Tibial nerve (tissue), 4 donors: Measurements from ENCODE around the gene DLG5. TPM values are rescaled to one million over a fixed set of nuclear protein-coding genes. Genes with fewer than 3 reads are reported as not detected.

Source experiments
- DNase-seq, 2 donors: peaks; one replicate each; pipeline ENCODE4 v3.0.0-alpha.2; 2019; ENCODE audit warnings: low spot score in 2 of 2
- H3K27ac ChIP-seq, 4 donors: fragments of 200-600 bp; sonication (generic) in 3 of 4; one replicate each; pipeline ENCODE4 v1.5.1; 2017 to 2019; ENCODE audit warnings: mild to moderate bottlenecking in 1 of 4
- H3K27me3 ChIP-seq, 2 donors: fragments of 200-600 bp; sonication (generic) in 1 of 2; one replicate each; pipeline versions ENCODE4 v1.5.1 to v1.6.0; 2017 to 2019
- H3K36me3 ChIP-seq, 3 donors: fragments of 200-600 bp; sonication (generic); one replicate each; pipeline ENCODE4 v1.5.1; 2018 to 2019
- H3K4me1 ChIP-seq, 4 donors: fragments of 200-600 bp; sonication (generic) in 3 of 4; one replicate each; pipeline ENCODE4 v1.5.1; 2017 to 2019
- H3K4me3 ChIP-seq, 4 donors: fragments of 200-600 bp; sonication (generic) in 3 of 4; one replicate each; pipeline ENCODE4 v1.5.1; 2017 to 2019; ENCODE audit warnings: mild to moderate bottlenecking in 1 of 4, moderate library complexity in 1 of 4
- H3K9me3 ChIP-seq, 4 donors: fragments of 200-600 bp; sonication (generic) in 3 of 4; one replicate each; pipeline ENCODE4 v1.5.1; 2017 to 2019
- CTCF ChIP-seq, 5 experiments: fragments of 200-600 bp in 3 of 5; fragments of 450-650 bp in 2 of 5; sonication (generic) in 3 of 5; IDR thresholded peaks; one replicate each; pipeline ENCODE4 v1.5.1; 2016 to 2019; ENCODE audit warnings: antibody characterized with exemption in 5 of 5, mild to moderate bottlenecking in 3 of 5, moderate library complexity in 2 of 5
- EP300 ChIP-seq, 2 donors: sonication (generic); formaldehyde crosslinking; IDR thresholded peaks; one replicate each; pipeline ENCODE4 v1.6.1; 2017; ENCODE audit warnings: antibody characterized with exemption in 2 of 2, mild to moderate bottlenecking in 1 of 2
- POLR2A ChIP-seq, 2 donors: fragments of 450-650 bp; IDR thresholded peaks; one replicate each; pipeline ENCODE4 v1.6.1; 2017; ENCODE audit warnings: antibody characterized with exemption in 2 of 2, mild to moderate bottlenecking in 2 of 2, moderate library complexity in 2 of 2
- WGBS, 2 donors: methylation state at CpG; one replicate each; pipeline ENCODE4 v1.1.5; 2018; 5-methylcytosine and 5-hydroxymethylcytosine counted together
- total RNA-seq, 4 donors: library from RNA; depleted of rRNA; stranded (reverse); fragments of >200 nt; gene quantifications; one replicate each; pipeline ENCODE4 v1.1.0, GENCODE V29; 2016

Gene DLG5
- total RNA-seq, 4 donors from 2014 or later = 33.0 to 47.7 (median 40.8) TPM

- WGBS, 2 donors = 93 to 94% methylated on average over 5 of the region's 5 CpGs
- DNase-seq = no peak
- no peak overlapping the region for H3K27ac ChIP-seq
- H3K4me3 ChIP-seq = no peak overlapping the region
- H3K27me3 ChIP-seq = no peaks in the 10 kb centered on the region
- H3K9me3 ChIP-seq = no peaks in the 10 kb centered on the region
- no peak for TF ChIP-seq CTCF (IDR thresholded peaks at IDR 0.05)
- peaks cover 0 to 97% (median 0%) of the 10 kb centered on the region in 3 donors for H3K36me3 ChIP-seq
- H3K4me1 ChIP-seq = no peaks in the 10 kb centered on the region
Measured at GRCh38 chr10:77799352-77799751, 127.2 kb downstream of the DLG5 start.

GRCh38 chr10:77798940-77799339, 127.6 kb downstream of the DLG5 start:
- TF ChIP-seq CTCF (IDR thresholded peaks at IDR 0.05) = no peak
- TF ChIP-seq EP300 (IDR thresholded peaks at IDR 0.05) = no peak
- no peak for TF ChIP-seq POLR2A (IDR thresholded peaks at IDR 0.05)

GRCh38 chr10:77796311-77796915, 130.1 kb downstream of the DLG5 start:
- 95 to 96% methylated on average over 15 to 16 of the region's 16 CpGs for WGBS, 2 donors
- no peak for TF ChIP-seq EP300 (IDR thresholded peaks at IDR 0.05)

More at GRCh38 chr10:77798940-77799339, 127.6 kb downstream of the DLG5 start:
- no peaks in the 10 kb centered on the region for H3K27me3 ChIP-seq
- no peak overlapping the region for H3K27ac ChIP-seq
- H3K4me3 ChIP-seq = no peak overlapping the region
- H3K36me3 ChIP-seq = peaks cover 0 to 97% (median 0%) of the 10 kb centered on the region in 3 donors
- H3K4me1 ChIP-seq = no peaks in the 10 kb centered on the region
- 77 to 81% methylated on average over 2 of the region's 2 CpGs for WGBS, 2 donors
- no peaks in the 10 kb centered on the region for H3K9me3 ChIP-seq
- no peak for DNase-seq

GRCh38 chr10:77795426-77796055, 131.0 kb downstream of the DLG5 start:
- Histone ChIP-seq H3K9me3 (no peaks in the 10 kb centered on the region), H3K4me3 (no peak overlapping the region), H3K27me3 (no peaks in the 10 kb centered on the region), H3K27ac (no peak overlapping the region), H3K36me3 (peaks cover 0 to 100% (median 0%) of the 10 kb centered on the region in 3 donors), H3K4me1 (no peaks in the 10 kb centered on the region)
- no peak for DNase-seq
- TF ChIP-seq CTCF (IDR thresholded peaks at IDR 0.05) (no peak), POLR2A (IDR thresholded peaks at IDR 0.05) (no peak), EP300 (IDR thresholded peaks at IDR 0.05) (no peak)
- 93 to 94% methylated on average over 17 to 20 of the region's 20 CpGs for WGBS, 2 donors

More at GRCh38 chr10:77796311-77796915, 130.1 kb downstream of the DLG5 start:
- peaks cover 0 to 97% (median 0%) of the 10 kb centered on the region in 3 donors for H3K36me3 ChIP-seq
- no peak overlapping the region for H3K27ac ChIP-seq
- H3K4me3 ChIP-seq = no peak overlapping the region
- no peaks in the 10 kb centered on the region for H3K27me3 ChIP-seq
- H3K9me3 ChIP-seq = no peaks in the 10 kb centered on the region
- DNase-seq = no peak
- H3K4me1 ChIP-seq = no peaks in the 10 kb centered on the region

GRCh38 chr10:77794256-77795142, 132.1 kb downstream of the DLG5 start:
- Histone ChIP-seq H3K4me3 (no peak overlapping the region), H3K27ac (no peak overlapping the region), H3K36me3 (peaks cover 0 to 100% (median 0%) of the 10 kb centered on the region in 3 donors), H3K4me1 (no peaks in the 10 kb centered on the region), H3K27me3 (no peaks in the 10 kb centered on the region), H3K9me3 (no peaks in the 10 kb centered on the region)
- no peak for DNase-seq
- WGBS, 2 donors = 95 to 96% methylated on average over 22 to 23 of the region's 23 CpGs
- TF ChIP-seq CTCF (IDR thresholded peaks at IDR 0.05) = no peak
- TF ChIP-seq POLR2A (IDR thresholded peaks at IDR 0.05) = no peak
- TF ChIP-seq EP300 (IDR thresholded peaks at IDR 0.05) = no peak
